ENCODE data around the gene EWSR1.

DNA sequence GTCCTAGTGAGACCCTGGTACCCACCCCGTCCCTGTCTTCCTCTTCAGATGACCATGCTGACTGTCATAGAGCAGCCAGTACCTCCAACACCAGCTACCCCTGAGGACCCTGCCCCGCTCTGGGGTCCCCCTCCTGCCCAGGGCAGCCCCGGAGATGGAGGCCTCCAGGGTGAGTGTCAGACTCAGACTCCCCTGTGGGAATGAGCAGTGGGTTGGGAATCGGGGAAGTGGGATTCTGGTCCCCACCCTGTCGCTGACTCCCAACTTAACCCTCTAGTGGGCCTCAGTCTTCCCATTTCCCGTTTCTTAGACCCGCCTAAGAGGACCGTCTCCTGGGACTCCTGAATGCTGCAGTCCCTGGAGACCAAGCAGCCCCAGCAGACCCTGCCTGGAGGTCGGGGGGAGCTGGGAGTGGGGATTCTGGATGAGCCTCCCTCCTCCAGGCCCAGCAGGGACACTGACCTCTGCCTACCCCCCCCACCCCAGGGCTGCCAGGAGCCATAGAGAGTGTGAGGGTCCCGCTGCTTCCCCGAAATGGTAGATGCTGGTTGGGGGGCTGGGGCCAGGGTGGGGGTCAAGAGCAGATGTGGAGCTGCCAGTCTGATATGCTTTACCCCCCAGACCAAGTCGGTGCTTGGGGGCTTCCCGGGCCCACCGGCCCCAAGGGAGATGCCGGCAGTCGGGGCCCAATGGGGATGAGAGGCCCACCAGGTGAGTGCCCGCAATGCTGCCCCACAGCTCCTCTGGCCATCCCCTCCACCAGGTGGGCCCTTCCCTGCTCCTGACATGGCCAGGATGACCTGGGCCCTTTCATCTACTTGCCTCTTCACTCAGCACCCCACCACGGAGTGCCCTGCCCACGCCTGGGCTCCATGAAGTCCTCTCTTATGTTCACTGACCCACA is 36.8 kb upstream of the EWSR1 start:
- TF ChIP-seq, protein P1, sequence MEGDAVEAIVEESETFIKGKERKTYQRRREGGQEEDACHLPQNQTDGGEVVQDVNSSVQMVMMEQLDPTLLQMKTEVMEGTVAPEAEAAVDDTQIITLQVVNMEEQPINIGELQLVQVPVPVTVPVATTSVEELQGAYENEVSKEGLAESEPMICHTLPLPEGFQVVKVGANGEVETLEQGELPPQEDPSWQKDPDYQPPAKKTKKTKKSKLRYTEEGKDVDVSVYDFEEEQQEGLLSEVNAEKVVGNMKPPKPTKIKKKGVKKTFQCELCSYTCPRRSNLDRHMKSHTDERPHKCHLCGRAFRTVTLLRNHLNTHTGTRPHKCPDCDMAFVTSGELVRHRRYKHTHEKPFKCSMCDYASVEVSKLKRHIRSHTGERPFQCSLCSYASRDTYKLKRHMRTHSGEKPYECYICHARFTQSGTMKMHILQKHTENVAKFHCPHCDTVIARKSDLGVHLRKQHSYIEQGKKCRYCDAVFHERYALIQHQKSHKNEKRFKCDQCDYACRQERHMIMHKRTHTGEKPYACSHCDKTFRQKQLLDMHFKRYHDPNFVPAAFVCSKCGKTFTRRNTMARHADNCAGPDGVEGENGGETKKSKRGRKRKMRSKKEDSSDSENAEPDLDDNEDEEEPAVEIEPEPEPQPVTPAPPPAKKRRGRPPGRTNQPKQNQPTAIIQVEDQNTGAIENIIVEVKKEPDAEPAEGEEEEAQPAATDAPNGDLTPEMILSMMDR (IDR thresholded peaks at IDR 0.05), result no peak
- TF ChIP-seq POLR2AphosphoS5 (IDR thresholded peaks at IDR 0.05), result no peak
- no peak for TF ChIP-seq POLR2A (IDR thresholded peaks at IDR 0.05; ENCODE audit: low read depth)
- no peak for TF ChIP-seq EP300 (IDR thresholded peaks at IDR 0.05)
